ENCODE results near the gene ZNF425.
"Not testable (repeated sequence)": the region's sequence is repeated elsewhere in the genome, so short reads cannot be mapped to it uniquely, and the experiment has no call there.

ZNF425 gene

DNA sequence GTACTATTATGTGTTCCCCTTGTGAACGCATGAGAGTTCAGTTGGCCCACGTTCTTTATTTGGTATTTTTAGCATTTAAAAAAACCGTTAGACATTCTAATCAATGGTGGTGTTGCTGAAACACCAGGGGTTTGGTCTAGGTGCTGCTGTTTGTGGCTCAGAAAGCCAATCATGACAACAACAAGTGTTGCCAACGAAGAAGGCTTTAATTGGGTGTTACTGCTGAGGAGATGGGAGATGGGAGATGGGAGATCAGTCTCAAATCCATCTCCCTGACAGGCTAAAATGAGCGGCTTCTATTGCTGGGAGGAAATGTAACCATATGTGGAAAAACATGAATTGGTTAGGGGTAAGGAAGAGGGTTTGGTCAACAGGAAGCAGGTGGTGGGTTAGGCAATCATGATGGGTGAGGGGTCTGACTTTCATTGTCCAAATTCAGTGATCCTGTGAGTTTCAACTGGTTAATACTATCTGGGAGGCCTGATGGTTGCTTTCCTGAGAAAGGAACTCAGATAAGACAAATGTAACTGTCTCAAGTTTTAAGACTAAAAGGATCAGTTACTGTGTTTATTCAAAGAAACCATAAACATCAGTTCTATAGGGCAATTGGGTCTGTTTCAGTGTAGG, 4.6 kb upstream of the ZNF425 start:
- DNase-seq, result no peak

DNA sequence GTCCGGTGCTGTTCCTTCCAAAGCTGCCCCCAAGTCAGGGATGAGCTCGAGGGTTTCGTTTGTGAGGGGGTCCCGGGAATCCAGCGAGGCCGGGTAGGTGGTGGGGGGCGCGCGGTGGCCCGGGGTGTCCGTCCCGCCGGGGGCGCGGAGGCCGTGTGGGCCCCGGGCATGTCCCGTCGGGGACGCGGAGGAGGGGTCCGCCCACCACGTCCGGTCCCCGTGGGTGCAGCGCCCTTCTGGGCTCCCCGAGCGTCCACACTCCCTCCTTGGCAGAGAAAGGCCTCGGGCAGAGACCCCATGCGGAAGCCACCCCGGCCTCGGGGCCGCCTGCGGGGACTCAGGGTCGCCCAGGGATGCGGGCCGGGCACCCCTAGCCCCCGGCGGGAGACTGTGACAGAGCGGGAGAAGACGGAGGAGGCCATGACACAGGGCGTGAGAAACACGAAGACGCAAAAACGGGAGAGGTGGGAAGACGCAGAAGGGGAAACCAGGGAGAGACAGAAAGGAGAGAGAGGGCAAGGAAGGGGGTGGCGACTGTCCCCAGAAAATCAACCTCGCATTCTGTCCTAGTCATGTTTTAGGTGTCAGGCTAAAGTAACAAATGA, 640 bp upstream of the ZNF425 start:
- peak; percentile 59 for DNase-seq

DNA sequence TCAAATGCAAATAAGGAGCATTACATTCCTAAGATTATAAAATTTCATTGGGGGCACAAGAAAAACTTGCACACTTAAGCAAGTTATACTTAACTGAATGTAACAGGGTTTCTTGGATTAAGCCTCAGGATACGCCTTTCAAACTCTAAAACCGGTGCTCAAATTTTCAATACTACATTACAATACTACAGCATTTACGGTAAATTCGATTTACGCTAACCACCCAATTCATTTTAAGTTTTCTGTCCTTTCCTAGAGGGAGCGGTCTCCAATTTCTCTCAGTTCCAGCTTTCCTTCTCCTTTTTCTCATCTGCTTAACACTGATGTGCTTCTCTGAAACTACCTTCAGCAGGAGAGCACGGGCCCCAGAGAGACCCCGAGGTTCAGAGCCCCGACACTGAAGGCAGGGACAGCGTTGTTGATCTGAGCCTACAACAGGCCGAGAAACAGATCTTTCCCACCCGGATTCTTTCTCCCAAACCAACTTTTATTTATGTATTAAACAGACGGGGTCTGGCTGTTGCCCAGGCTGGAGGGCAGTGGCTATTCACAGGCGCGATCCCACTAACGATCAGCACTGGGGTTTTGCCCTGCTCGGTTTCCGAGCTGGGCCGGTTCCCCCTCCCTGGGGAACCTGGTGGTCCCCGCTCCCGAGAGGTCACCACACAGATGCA, 798 bp downstream of the ZNF425 start:
- DNase-seq, result peak; percentile 29

DNA sequence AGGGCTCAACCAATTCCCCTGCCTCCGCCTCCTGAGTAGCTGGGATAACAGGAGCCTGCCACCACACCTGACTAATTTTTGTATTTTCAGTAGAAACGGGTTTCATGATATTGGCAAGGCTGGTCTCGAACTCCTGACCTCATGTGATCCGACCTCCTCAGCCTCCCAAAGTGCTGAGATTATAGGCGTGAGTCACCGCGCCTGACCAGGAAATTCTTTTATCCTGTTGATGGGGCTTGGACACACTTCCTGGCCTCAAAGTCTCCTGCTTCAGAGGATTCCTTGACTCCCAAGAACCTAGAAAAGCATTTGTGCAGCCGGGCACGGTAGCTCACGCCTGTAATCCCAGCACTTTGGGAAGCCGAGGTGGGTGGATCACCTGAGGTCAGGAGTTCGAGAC, 16.2 kb downstream of the ZNF425 start:
- DNase-seq, result peak; percentile 4

DNA sequence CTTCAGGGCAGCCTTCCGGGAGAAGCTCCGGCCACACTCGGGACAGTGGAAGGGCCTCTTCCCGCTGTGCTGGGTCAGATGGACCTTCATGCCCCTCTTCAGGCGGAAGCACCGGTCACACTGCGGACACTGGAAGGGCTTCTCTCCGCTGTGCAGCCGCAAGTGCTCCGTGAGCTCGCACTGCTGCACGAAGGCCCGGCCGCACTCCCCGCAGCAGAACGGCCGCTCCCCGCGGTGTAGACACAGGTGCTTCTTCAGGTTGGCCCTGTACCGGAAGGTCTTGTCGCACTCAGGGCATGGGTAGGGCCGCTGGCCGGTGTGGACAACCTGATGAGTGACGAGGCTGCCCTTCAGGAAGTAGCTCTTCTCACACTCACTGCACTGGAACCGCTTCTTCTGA, 21.4 kb downstream of the ZNF425 start:
- DNase-seq, result no peak

DNA sequence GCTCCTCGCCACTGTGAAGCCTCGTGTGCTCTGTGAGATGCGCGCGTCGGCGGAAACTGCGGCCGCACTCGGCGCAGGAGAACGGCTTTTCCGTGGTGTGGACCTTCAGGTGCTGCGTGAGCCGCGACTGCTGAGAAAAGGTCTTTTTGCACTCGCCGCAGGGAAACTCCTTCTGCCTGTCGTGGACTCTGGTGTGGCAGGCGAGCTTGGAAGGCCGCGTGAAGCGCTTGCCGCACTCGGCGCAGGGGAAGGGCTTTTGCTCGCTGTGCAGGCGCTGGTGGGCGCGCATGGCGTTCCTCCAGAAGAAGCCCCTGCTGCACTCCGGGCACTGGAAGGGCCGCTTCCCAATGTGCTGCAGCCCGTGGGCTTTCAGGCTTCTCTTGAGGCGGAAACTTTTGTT, 21.9 kb downstream of the ZNF425 start:
- no peak for DNase-seq

DNA sequence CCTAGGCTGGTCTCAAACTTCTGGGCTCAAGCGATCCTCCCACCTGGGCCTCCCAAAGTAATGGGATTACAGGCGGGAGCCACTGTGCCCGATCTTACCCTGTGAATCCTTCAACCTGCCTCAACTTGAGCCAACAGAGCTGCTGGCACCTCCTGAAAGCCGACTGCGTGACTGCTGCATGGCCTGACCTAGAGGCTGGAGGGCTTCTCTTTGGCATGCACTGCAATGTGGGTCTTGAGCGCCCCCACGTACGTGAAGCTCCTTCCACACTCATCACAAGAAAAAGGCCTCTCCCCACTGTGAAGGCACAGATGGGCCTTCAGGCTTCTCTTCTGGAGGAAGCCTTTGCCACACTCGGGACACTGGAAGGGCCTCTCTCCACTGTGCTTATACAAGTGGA, 22.7 kb downstream of the ZNF425 start:
- no peak for DNase-seq

DNA sequence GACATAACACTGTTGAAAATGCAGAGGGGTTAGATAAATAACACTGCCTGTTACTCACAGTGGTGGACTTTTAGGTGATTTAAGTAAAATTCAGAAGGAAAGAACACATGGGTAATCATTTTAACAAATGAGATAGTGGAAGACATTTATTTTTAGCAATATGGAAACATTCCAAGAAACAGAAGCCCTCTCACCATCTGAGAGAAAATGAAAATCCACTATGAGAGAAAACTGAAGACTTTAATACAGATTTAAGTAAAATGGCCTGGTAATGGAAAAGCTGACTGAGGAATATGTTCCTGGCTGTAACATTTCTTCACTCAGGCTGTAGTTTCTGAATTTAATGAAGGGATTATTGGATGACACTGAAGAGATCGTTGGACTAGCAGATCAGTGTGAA, 23.5 kb downstream of the ZNF425 start:
- DNase-seq, result no peak

DNA sequence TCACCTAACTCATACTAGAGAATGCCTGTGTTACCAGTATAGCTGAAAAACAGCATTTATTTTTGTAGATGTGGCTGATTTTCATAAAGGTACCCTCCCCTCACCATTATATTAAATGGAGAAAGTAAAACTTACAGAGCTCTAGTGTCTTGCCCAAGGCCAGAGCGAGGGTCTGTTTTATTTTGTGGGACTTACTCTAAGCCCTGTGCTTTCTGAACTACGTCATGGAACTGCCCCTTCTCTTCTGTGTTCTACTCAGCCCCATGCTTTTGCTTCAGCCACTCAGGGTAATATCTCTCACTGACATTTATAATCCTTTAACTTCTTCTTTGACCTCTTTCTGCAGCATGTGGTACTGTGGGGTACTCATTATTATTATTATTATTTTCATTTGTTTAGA, 25.3 kb downstream of the ZNF425 start:
- no peak for DNase-seq

DNA sequence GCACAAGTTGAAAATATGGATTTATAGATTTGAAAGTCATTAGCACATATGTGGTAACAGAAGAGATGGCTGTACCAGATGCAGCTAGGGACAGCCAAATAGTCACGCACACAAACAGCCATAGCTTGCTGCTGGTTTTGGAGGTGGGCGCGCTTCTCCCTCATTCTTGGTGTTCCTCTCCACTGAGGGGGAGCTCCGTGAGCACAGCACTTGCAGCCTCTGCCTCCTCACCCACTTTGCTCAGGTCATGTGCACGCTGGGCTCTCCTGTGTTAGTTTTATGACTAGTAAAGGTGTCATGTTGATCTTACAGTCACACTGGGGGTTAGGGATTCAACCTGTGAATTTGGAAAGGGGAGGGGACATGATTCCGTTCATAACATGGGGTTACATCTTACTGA, 27.1 kb downstream of the ZNF425 start:
- DNase-seq, result no peak

DNA sequence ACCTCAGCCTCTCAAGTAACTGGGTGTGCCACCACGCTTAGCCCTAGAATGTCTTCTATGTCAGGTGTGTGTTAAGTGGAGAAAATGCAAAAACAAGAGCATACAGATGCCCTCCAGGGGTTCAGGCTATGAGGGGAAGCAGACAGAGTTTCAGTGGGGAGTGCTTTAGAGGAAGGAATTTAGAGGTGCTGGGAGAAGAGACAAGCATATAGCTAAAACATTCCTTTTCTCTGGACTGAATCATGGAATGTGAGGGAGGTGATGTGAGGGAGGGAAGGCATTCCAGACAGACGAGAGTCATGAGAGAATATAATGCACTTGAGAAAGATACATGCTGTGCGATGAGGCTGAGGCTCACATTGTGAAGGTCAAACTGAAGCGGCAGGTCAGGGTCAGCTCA, 29.0 kb downstream of the ZNF425 start:
- DNase-seq, result peak; percentile 3

DNA sequence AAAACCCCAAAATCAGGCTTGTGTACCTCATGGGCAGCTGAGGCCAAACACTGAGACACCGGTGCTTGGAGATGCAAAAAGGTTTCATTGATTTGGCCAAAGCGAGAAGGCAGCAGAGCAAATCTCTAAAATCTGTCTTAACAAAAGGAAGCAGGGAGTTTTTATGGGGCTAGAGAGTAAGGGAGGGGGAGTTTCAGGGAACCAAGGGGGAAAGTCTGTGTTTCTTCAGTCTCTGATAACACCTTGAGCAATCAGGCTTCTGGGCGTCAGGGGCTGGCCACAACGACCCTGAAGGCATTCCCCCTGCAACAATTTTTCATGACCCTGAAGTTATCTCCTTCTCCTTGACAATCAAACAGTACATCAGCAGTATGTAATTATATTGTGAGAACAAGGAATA, 32.9 kb downstream of the ZNF425 start:
- no peak for DNase-seq

DNA sequence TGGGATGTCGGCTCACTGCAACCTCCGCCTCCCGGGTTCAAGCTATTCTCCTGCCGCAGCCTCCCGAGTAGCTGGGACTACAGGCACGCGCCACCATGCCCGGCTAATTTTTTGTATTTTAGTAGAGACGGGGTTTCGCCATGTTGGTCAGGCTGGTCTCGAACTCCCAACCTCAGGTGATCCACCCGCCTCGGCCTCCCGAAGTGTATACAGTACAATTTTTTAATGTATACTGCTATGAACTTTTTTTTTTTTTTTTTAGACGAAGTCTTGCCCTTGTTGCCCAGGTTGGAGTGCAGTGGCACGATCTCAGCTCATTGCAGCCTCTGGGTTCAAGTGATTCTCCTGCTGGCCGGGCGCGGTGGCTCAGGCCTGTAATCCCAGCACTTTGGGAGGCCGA, 33.9 kb downstream of the ZNF425 start:
- not testable (repeated sequence) for DNase-seq

DNA sequence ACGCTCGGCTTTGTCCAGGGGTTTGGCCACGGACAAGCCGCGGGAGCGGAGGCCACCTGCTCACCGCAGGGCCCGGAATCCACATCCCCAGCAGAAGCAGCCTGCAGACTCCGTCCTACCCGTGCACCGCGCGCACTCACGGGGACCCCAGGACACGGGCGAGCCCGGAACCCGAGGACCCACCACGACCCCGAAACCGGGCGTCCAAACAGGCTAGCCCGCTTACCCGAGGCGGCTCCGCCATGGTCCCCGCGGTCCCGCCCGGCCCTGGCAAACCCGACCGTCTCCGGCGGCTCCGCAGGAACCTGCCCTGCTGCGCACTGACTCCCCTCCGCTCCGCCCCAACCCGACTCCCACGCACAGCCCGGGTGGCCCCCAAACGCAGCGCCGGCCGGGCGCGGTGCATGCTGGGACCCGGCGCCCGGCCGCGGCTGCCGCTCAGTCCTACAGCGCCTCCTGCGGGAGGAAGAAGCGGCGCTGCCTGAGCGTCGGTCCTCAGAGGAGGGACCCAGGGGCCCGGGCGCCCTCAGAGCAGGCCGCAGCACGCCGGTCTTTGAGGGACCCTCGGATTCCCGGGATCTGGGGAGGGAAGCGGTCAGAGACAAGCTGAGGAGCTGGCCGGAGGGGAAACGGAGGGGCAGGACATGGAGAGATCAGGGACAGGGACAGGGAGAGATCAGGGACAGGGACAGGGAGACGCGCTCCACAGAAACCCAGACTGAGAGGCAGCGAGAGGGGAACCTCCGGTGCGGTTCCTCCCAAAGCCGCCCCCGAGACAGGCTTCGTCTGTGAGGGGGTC, 35.5 kb downstream of the ZNF425 start, which contains the start of gene ZNF786:
ZNF786 (minus strand) TSS at position 322 of the 799 bp plus-strand sequence; CDS start at position 244, 78 bp downstream.
- peak; percentile 89 for DNase-seq

DNA sequence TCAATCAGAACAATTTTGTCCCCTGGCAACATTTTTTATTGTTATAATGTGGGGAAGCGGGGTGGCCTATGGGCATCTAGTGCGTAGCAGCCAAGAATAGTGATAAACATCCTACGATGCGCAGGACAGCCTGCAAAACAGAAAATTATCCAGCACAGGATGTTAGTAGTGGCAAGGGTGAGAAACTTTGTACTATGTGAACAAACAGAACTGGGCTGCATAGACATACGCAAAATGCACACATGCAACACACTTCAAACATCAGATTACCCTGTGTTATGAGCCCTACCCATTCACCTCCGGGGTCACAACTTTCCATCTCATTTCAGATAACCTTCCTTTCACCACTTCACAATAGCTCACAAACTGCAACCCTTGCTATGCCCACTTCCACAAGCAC, 38.7 kb downstream of the ZNF425 start:
- DNase-seq, result no peak

DNA sequence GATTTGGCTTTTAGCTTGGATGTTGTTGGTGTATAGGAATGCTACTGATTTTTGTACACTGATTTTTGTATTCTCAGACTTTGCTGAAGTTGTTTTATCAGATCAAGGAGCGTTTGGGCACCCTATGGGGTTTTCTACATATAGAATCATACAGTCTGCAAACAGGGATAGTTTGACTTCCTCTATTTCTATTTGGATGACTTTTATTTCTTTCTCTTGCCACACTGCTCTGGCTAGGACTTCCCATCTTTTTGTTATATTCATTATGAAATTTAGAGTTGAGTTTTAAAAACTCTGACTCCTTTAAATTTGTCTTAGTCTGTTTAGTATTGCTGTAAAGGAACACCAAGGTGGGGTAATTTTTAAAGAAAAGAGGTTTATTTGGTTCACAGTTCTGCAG, 40.3 kb downstream of the ZNF425 start:
- DNase-seq, result no peak

DNA sequence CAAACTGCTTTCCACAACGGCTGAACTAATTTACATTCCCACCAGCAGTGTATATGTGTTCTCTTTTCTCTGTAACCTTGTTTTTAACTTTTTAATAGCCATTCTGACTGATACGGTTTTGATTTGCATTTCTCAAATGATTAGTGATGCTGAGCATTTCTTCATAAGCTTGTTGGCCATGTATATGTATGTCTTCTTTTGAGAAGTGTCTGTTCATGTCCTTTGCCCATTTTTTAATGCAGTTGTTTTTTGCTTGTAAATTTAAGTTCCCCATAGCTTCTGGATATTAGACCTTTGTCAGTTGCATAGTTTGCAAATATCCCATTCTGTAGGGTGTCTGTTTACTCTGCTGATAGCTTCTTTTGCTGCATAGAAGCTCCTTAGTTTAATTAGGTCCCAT, 41.7 kb downstream of the ZNF425 start:
- DNase-seq, result no peak

DNA sequence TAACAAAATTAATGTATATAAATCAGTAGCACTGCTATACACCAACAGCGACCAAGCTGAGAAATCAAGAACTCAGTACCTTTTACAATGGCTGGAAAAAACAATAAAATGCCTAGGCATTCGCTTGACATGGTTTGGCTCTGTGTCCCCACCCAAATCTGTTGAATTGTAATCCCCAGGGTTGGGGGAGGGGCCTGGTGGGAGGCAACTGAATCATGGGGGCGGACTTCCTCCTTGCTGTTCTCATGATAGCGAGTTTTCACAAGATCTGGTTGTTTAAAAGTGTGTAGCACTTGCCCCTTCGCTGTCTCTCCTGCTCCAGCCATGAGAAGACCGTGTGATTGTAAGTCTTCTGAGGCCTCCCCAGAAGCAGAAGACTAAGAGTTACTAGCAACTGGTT, 44.2 kb downstream of the ZNF425 start:
- DNase-seq, result no peak

DNA sequence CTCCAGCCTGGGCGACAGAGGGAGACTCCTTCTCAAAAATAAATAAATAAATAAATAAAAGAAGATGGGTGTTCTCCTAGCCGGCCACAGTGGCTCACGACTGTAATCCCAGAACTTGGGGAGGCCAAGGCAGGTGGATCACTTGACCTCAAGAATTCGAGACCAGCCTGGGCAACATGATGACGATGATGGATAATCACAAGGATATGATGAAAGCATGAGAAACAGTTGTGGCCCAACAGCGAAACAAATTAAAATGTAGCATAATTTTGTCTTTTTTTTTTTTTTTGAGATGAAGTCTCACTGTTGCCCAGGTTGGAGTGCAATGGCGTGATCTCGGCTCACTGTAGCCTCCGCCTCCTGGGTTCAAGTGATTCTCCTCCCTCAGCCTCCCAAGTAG, 48.5 kb downstream of the ZNF425 start:
- DNase-seq, result no peak

DNA sequence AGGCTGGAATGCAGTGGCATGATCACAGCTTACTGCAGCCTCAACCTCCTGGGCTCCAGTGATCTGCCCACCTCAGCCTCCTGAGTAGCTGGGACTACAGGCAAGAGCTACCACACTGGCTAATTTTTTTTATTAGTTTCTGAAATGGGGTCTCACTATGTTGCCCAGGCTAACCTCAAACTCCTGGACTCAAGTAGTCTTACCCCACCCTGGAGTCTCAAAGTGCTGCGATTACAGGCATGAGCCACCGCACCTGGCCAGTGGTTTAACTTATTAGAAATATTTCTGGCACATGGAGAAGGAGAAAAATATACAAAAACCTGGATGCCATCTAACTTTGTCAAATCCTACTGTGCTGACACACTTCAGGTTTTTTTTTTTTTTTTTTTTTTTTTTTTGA, 50.8 kb downstream of the ZNF425 start:
- no peak for DNase-seq

DNA sequence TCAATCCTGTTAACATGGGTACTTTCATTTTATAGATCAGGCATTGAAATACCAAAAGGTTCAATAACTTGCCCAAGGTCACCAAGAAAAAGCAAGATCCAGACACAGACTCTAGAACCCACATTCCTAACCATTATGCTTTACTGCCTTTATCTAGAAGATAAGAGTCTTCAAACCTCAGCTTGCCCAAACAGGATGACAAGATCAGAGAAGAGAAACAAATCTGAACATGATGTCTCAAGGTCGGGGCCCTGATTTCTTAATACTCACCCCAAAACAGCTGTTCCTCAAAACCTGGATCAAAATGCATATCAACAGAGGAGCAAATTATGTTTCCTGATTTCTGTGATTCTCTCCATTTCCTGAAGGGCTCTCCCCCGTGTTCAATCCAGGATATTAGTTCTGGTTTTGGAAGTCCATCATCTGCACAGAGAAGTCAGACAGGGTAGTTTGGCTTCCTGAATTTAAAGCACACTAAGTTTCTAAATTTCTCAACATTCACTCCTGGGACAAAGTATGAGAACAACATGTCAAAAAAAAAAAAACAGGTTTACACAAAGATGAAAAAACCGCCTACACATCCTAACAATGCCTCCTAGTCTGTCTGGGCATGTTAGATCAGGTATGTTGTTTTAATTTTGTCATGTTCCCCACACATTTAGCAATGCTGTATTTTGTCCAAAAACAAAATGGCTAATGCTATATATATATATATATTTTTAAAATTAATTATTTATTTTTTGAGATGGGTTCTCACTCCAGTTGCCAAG, 51.8 kb downstream of the ZNF425 start:
- no peak for DNase-seq

DNA sequence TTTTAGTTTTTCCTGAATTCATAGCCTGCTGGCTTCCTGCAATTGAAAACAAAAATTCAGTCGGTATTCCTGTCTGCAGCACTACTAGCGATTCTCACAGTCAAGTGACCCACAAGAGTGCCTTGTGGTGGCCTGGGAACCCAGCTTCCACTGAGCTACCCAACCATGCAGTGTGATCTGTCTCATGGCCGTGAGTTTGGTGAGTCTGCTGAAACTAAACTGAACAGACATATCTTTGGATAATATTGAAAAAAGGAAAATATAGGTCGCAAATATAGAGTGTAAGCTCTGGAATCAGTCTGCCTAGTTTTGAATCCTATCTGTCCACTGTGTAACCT, 53.7 kb downstream of the ZNF425 start:
- DNase-seq, result no peak

Data from EL (cell line).